Endodermal cell (in vitro differentiated cells): ENCODE data around the gene ABCE1. TPM values are rescaled to one million over a fixed set of nuclear protein-coding genes. Genes with fewer than 3 reads are reported as not detected.

Source experiments
- DNase-seq: peaks from one replicate; pipeline ENCODE4 v3.0.0-alpha.2; 2017
- H3K27ac ChIP-seq: 2 replicates; pipeline ENCODE4 v1.5.1; 2013; ENCODE audit warnings: mild to moderate bottlenecking, low read depth, low read length, moderate library complexity
- H3K27me3 ChIP-seq: 2 replicates; pipeline ENCODE4 v1.6.1; 2013; ENCODE audit warnings: mild to moderate bottlenecking, low read length, moderate library complexity; ENCODE audit not compliant: insufficient read depth, control insufficient read depth, poor library complexity, severe bottlenecking
- H3K36me3 ChIP-seq: 2 replicates; pipeline ENCODE4 v1.7.0; 2013; ENCODE audit warnings: mild to moderate bottlenecking, low read length, moderate library complexity; ENCODE audit not compliant: control insufficient read depth, insufficient read depth
- H3K4me1 ChIP-seq: one replicate; pipeline ENCODE4 v1.7.0; 2013; ENCODE audit warnings: low read length; ENCODE audit not compliant: control insufficient read depth, insufficient read depth
- H3K4me3 ChIP-seq: 2 replicates; pipeline ENCODE4 v1.5.1; 2013; ENCODE audit warnings: mild to moderate bottlenecking, low read length, moderate library complexity
- H3K9ac ChIP-seq: 2 replicates; pipeline ENCODE4 v1.6.1; 2013; ENCODE audit warnings: mild to moderate bottlenecking, low read length, moderate library complexity; ENCODE audit not compliant: poor library complexity, severe bottlenecking; ENCODE audit errors: extremely low read depth
- H3K9me3 ChIP-seq: 2 replicates; pipeline ENCODE4 v1.6.1; 2013; ENCODE audit warnings: mild to moderate bottlenecking, low read length, moderate library complexity; ENCODE audit not compliant: control insufficient read depth
- H3K27ac Mint-ChIP-seq: 2 replicates; pipeline ENCODE4 v1.8.0; 2020; ENCODE audit warnings: mixed read lengths
- H3K27me3 Mint-ChIP-seq: 2 replicates; pipeline ENCODE4 v1.8.0; 2021; ENCODE audit warnings: mild to moderate bottlenecking, mixed read lengths; ENCODE audit not compliant: insufficient read depth
- H3K36me3 Mint-ChIP-seq: 2 replicates; pipeline ENCODE4 v1.8.0; 2020; ENCODE audit warnings: low read depth, mixed read lengths
- H3K4me1 Mint-ChIP-seq: 2 replicates; pipeline ENCODE4 v1.8.0; 2020; ENCODE audit warnings: mixed read lengths
- H3K4me3 Mint-ChIP-seq: 2 replicates; pipeline ENCODE4 v1.8.0; 2020; ENCODE audit warnings: mild to moderate bottlenecking, moderate library complexity, mixed read lengths
- H3K9me3 Mint-ChIP-seq: 2 replicates; pipeline ENCODE4 v1.8.0; 2020; ENCODE audit warnings: mild to moderate bottlenecking, mixed read lengths
- CTCF ChIP-seq: fragments of 200-600 bp; sonication (generic); conservative IDR thresholded peaks from 2 replicates; pipeline ENCODE4 v1.5.0; 2021; ENCODE audit warnings: antibody characterized with exemption, mild to moderate bottlenecking
- WGBS, 2 experiments: methylation state at CpG; one replicate each; pipeline versions ENCODE4 v1.1.5 to v1.1.7; 2013; ENCODE audit warnings: missing lambda C conversion rate in 2 of 2, mixed read lengths in 1 of 2; ENCODE audit not compliant: insufficient coverage in 1 of 2, insufficient read length in 1 of 2; 5-methylcytosine and 5-hydroxymethylcytosine counted together
- total RNA-seq, 2 donors: library from RNA; stranded (reverse); fragmentation: NEBNext Ultra II Directional in 1 of 2; extraction: Animal tissue kit (Norgen Biotek cat#: 25700) in 1 of 2; gene quantifications; 2 replicates in 1 of 2; 3 replicates in 1 of 2; pipeline ENCODE4 v1.2.1, GENCODE V29; 2021

The ABCE1 gene
- total RNA-seq, 2 donors from 2014 or later: 67.2 to 80.7 TPM

- DNase-seq: no peak
- H3K36me3 Mint-ChIP-seq: peaks cover 61% of the 10 kb centered on the region
- H3K9me3 Mint-ChIP-seq: peaks cover 3% of the 10 kb centered on the region
- TF ChIP-seq CTCF: no peak
- Histone ChIP-seq H3K36me3 (peaks cover 87% of the 10 kb centered on the region), H3K27me3 (no peaks in the 10 kb centered on the region), H3K27ac (no peak overlapping the region), H3K4me3 (no peak overlapping the region), H3K9me3 (no peaks in the 10 kb centered on the region), H3K9ac (no peak overlapping the region), H3K4me1 (no peaks in the 10 kb centered on the region)
- H3K27me3 Mint-ChIP-seq: no peaks in the 10 kb centered on the region
- no peaks in the 10 kb centered on the region for H3K4me1 Mint-ChIP-seq
- no peak overlapping the region for H3K27ac Mint-ChIP-seq
- no peak overlapping the region for H3K4me3 Mint-ChIP-seq
- 97 to 100% methylated on average over 1 to 2 of the region's 2 CpGs for WGBS, 2 experiments
Observed at GRCh38 chr4:145153181-145153903, 55.2 kb downstream of the ABCE1 start.

GRCh38 chr4:145153904-145154298, 55.8 kb downstream of the ABCE1 start:
- DNase-seq: no peak
- H3K36me3 ChIP-seq: peaks cover 88% of the 10 kb centered on the region
- peaks cover 62% of the 10 kb centered on the region for H3K36me3 Mint-ChIP-seq
- 93% methylated on average over 1 of the region's 1 CpG; no CpG with 5 or more reads in 1 of the 2 experiments for WGBS, 2 experiments
- H3K9me3 ChIP-seq: no peaks in the 10 kb centered on the region
- no peaks in the 10 kb centered on the region for H3K4me1 ChIP-seq
- H3K4me3 Mint-ChIP-seq: no peak overlapping the region
- H3K9me3 Mint-ChIP-seq: peaks cover 3% of the 10 kb centered on the region
- no peak overlapping the region for H3K27ac Mint-ChIP-seq
- no peaks in the 10 kb centered on the region for H3K27me3 Mint-ChIP-seq
- H3K27me3 ChIP-seq: no peaks in the 10 kb centered on the region
- TF ChIP-seq CTCF: no peak
- H3K9ac ChIP-seq: no peak overlapping the region
- no peak overlapping the region for H3K4me3 ChIP-seq
- H3K4me1 Mint-ChIP-seq: no peaks in the 10 kb centered on the region
- H3K27ac ChIP-seq: no peak overlapping the region

- Histone ChIP-seq H3K9ac (no peak overlapping the region), H3K9me3 (no peaks in the 10 kb centered on the region), H3K4me1 (no peaks in the 10 kb centered on the region), H3K36me3 (peaks cover 88% of the 10 kb centered on the region), H3K4me3 (no peak overlapping the region), H3K27me3 (no peaks in the 10 kb centered on the region), H3K27ac (no peak overlapping the region)
- Mint-ChIP-seq H3K4me1 (no peaks in the 10 kb centered on the region), H3K4me3 (no peak overlapping the region), H3K27me3 (no peaks in the 10 kb centered on the region), H3K36me3 (peaks cover 62% of the 10 kb centered on the region), H3K27ac (no peak overlapping the region), H3K9me3 (peaks cover 3% of the 10 kb centered on the region)
- peak; percentile 65 for DNase-seq
- peak; percentile 71 for TF ChIP-seq CTCF
- WGBS, 2 experiments: no CpG with 5 or more reads among the region's 1 CpG
Observed at GRCh38 chr4:145154573-145154972, 56.5 kb downstream of the ABCE1 start.
